ENCODE results near the gene AGBL3.

The AGBL3 gene

DNA sequence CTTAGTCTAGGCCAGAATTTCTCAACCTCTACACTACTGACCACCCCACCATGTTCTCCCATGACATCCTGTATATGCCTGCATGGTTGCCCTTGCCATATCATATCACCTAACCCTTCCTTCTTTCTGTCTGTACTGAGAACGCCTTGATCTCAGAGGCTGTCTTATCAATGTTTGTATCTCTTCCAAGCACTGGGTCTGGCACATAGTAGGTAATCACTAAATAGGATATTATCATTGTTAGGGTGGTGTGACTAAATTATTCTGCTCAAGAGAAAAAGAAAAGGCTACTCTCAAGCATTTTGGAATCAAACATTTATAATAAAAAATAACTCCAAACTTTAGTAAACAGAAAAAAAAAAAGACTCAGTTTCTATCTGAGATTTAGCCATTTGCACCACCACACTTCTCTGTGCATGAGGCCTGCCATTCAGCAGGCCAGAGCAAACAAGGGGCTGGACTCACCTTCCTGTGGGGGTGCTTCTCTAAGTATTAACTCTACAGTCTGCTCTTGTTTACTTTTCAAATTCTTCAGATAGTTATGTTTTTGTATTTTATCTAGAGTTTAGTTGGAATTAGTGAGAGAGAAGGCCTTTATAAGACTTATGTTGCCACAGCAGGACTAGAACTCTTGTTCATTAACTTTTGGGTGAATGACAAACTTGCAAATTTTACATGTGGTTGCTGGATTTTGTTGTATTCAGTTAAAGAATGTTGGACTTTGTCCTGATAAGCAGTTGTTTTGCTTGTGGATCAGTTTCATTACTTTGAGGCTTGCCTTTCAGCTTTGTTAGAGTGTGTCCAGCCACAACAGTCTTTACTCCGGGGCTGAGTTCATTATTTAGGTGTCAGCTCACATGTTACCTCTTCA is 5.4 kb downstream of the AGBL3 start:
- Histone ChIP-seq H3K9me2 (replicated peaks; ENCODE audit: control insufficient read depth, low read length) (no peaks in the 10 kb centered on the region), H3K4me2 (ENCODE audit: low read length) (no peak overlapping the region), H3K4me3 (ENCODE audit: low read length) (no peak overlapping the region), H3K4me1 (ENCODE audit: control insufficient read depth, low read length) (peaks cover 13% of the 10 kb centered on the region), H3K9me3 (ENCODE audit: control insufficient read depth, insufficient read depth, low read length) (no peaks in the 10 kb centered on the region), H3K79me2 (ENCODE audit: control insufficient read depth, low read length) (peaks cover 35% of the 10 kb centered on the region), H3K27ac (ENCODE audit: low read depth, low read length) (no peak overlapping the region), H4K20me1 (ENCODE audit: control insufficient read depth, insufficient read depth, low read depth, low read length) (no peaks in the 10 kb centered on the region), H3K27me3 (ENCODE audit: control insufficient read depth, low read length) (no peaks in the 10 kb centered on the region), H3K36me3 (ENCODE audit: control insufficient read depth, low read length) (peaks cover 69% of the 10 kb centered on the region), H3F3A (ENCODE audit: control insufficient read depth, insufficient read depth) (no peaks in the 10 kb centered on the region)
- no peak for TF ChIP-seq EZH2phosphoT487 (IDR thresholded peaks at IDR 0.05; ENCODE audit: borderline replicate concordance, low read length)
- TF ChIP-seq, protein P1, sequence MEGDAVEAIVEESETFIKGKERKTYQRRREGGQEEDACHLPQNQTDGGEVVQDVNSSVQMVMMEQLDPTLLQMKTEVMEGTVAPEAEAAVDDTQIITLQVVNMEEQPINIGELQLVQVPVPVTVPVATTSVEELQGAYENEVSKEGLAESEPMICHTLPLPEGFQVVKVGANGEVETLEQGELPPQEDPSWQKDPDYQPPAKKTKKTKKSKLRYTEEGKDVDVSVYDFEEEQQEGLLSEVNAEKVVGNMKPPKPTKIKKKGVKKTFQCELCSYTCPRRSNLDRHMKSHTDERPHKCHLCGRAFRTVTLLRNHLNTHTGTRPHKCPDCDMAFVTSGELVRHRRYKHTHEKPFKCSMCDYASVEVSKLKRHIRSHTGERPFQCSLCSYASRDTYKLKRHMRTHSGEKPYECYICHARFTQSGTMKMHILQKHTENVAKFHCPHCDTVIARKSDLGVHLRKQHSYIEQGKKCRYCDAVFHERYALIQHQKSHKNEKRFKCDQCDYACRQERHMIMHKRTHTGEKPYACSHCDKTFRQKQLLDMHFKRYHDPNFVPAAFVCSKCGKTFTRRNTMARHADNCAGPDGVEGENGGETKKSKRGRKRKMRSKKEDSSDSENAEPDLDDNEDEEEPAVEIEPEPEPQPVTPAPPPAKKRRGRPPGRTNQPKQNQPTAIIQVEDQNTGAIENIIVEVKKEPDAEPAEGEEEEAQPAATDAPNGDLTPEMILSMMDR (IDR thresholded peaks at IDR 0.05; ENCODE audit: low read depth, low read length, poor library complexity, severe bottlenecking): no peak

GRCh38 chr7:134992626-134993179 is 6.4 kb downstream of the AGBL3 start:
- Histone ChIP-seq H3K4me2 (ENCODE audit: low read length) (no peak overlapping the region), H3K27me3 (ENCODE audit: control insufficient read depth, low read length) (no peaks in the 10 kb centered on the region), H3F3A (ENCODE audit: control insufficient read depth, insufficient read depth) (no peaks in the 10 kb centered on the region), H4K20me1 (ENCODE audit: control insufficient read depth, insufficient read depth, low read depth, low read length) (no peaks in the 10 kb centered on the region), H3K27ac (ENCODE audit: low read depth, low read length) (no peak overlapping the region), H3K4me1 (ENCODE audit: control insufficient read depth, low read length) (peaks cover 10% of the 10 kb centered on the region), H3K36me3 (ENCODE audit: control insufficient read depth, low read length) (peaks cover 74% of the 10 kb centered on the region), H3K9me2 (replicated peaks; ENCODE audit: control insufficient read depth, low read length) (no peaks in the 10 kb centered on the region), H3K4me3 (ENCODE audit: low read length) (no peak overlapping the region), H3K9me3 (ENCODE audit: control insufficient read depth, insufficient read depth, low read length) (no peaks in the 10 kb centered on the region), H3K79me2 (ENCODE audit: control insufficient read depth, low read length) (peaks cover 25% of the 10 kb centered on the region)
- no peak for TF ChIP-seq EZH2phosphoT487 (IDR thresholded peaks at IDR 0.05; ENCODE audit: borderline replicate concordance, low read length)
- TF ChIP-seq, protein P1 (IDR thresholded peaks at IDR 0.05; ENCODE audit: low read depth, low read length, poor library complexity, severe bottlenecking): no peak

DNA sequence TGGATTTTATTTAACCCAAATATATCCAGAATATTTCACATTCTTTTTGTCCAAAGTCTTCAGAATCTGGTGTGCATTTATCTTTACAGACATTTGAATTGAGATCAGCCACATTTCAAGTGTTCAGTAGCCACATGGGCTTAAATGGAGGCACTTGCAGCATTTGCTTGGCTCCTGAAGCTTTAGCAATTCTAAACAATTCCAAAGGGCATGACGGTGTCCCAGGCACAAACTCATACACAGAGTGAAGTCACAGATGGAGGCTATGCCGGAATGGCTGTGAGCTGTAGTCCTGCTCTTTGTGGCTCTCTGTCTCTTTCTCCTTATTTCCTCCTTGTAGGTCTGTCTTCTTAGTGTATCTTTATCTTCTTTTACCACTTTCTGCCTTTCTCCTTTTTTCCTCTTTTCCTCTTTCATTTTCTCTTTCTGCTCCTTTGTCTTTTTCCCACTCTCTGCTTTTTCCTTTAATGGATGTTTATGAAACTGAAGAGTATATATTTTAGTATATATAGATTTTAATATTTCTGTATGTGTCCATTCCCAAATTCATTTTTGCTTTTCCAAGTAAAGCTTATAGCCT is 7.7 kb downstream of the AGBL3 start:
- Histone ChIP-seq H3K9me3 (ENCODE audit: control insufficient read depth, insufficient read depth, low read length) (no peaks in the 10 kb centered on the region), H3K27me3 (ENCODE audit: control insufficient read depth, low read length) (no peaks in the 10 kb centered on the region), H3K9me2 (replicated peaks; ENCODE audit: control insufficient read depth, low read length) (no peaks in the 10 kb centered on the region), H3K4me3 (ENCODE audit: low read length) (no peak overlapping the region), H3K4me1 (ENCODE audit: control insufficient read depth, low read length) (peaks cover 7% of the 10 kb centered on the region), H3F3A (ENCODE audit: control insufficient read depth, insufficient read depth) (no peaks in the 10 kb centered on the region), H3K79me2 (ENCODE audit: control insufficient read depth, low read length) (peaks cover 16% of the 10 kb centered on the region), H3K27ac (ENCODE audit: low read depth, low read length) (no peak overlapping the region), H3K4me2 (ENCODE audit: low read length) (no peak overlapping the region), H3K36me3 (ENCODE audit: control insufficient read depth, low read length) (peaks cover 71% of the 10 kb centered on the region), H4K20me1 (ENCODE audit: control insufficient read depth, insufficient read depth, low read depth, low read length) (no peaks in the 10 kb centered on the region)
- TF ChIP-seq, protein P1 (IDR thresholded peaks at IDR 0.05; ENCODE audit: low read depth, low read length, poor library complexity, severe bottlenecking): no peak
- TF ChIP-seq EZH2phosphoT487 (IDR thresholded peaks at IDR 0.05; ENCODE audit: borderline replicate concordance, low read length): no peak

Data from DOHH2 (cell line).